C1 segment of cervical spinal cord (tissue), 14 donors: Measurements from ENCODE around the gene FAM210B.
"Not testable (repeated sequence)": the region's sequence is repeated elsewhere in the genome, so short reads cannot be mapped to it uniquely, and the experiment has no call there.

Source experiments
- DNase-seq, 14 donors: peaks; one replicate each; lab custom pipeline; 2025; lab: John Stamatoyannopoulos, UW

The FAM210B gene

DNA sequence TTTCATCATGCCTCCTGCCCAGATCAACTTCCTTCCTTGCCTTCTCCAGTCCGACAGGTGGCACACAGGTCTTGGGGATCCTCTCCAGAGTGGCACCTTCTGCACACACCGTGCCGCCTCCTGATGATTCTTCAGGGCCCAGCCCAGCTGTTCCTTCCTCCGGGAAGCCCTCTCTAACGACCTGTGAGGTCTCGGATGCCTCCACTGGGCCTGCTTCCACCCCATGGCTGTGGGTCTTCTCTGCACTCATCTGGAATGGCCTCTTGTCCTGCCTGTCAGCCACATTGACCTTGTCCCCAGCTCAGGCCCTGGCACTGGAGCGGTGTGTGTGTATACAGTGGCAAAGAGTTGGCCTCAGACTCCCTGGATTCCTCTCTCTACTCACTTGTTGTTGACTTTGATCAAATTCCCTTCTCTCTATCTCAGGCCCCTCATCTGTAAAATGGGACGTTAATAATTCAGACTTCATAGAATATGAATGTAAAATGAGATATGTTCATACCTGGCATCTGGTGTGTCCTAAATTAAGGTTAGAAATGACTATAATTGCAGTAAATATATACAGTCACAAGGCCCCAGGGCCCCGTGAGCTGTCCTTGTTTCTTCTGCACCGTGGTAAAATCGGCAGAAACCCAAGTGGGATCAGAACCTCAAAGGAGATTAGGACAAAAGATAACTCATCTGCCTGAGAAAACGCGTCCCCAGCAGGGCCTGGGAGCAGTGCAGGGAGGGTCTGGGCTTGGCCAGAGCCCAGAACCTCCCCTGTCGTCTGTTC is 1.5 kb downstream of the FAM210B start:
- DNase-seq, result peak in 1 of 14 donors; percentile 36

DNA sequence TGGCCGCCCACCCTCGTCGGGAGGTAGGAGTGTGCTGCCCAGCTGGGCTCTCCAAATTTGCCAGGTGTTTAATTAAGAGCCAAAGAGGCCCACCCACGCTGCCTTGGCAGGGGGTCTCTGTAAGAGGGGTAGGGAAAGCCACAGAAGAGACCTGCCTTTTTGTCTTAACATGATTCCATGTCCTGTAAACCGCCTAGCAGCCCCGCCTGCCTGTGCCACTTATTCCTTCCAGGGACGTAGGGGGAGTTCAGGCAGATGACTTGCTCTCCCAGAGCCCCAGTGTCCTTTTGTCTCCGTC is 2.1 kb downstream of the FAM210B start:
- no peak for DNase-seq

DNA sequence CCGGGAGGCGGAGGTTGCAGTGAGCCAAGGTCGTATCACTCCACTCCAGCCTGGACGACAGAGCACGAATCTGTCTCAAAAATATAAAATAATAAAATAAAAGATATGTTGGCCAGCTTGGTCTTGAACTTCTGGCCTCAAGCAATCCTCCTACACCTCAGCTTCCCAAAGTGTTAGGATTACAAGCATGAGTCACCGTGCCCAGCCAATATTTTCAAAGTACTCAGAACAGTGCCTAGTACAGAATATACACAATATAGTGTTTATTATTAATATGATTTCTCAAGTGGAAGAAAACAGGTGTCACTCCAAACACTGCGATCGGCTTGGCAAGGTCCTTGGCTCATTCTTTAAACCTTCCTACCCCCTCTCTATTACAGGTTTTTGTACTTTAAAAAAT is 3.1 kb downstream of the FAM210B start:
- no peak for DNase-seq

DNA sequence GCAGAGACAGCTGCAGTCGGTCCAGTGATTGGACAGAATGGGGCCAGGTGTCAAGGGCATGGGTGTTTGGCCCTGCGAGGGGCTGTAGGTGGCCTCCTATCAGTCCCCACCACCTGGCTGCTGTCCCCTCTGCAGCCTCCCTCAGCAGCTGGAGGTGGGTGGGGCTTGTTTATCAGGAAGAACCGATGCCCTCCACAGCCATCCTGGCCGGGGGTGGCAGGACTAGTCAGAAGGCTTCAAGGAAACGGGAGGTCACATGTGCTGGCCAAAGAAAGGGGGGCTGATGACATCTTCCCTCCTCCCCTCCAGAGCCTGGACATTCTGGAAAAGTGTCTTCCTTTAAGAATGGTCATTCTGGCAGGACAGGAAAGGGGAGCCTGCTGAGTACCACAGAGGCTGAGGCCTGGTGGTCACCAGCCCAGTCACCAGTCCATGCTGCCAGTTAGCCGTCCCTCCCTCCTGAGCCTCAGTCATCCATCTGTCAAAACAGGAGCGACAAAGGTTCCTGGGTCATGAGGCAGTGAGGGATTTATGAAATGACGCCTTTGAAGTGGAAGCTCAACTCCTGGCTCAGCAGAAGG is 4.1 kb downstream of the FAM210B start:
- DNase-seq, result no peak

DNA sequence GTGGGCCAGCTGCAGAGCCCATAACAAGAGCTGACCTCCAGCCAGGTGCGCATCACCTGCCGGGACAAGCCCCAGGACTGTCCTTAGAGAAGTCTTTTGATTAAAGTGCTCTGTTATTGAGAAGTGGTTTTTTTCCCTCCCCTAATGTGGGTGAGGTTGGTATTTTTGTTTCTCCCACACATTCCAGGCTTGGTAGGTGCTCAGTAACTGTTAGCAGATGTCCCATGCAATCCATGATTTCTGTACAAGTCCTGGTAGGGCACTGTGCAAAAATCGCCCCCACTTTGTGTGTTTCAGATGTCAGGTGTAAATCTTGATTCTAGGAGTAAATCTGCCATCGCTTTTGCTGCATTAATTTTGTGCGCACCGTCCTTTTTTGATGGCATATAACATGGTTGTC is 4.7 kb downstream of the FAM210B start:
- DNase-seq, result no peak

DNA sequence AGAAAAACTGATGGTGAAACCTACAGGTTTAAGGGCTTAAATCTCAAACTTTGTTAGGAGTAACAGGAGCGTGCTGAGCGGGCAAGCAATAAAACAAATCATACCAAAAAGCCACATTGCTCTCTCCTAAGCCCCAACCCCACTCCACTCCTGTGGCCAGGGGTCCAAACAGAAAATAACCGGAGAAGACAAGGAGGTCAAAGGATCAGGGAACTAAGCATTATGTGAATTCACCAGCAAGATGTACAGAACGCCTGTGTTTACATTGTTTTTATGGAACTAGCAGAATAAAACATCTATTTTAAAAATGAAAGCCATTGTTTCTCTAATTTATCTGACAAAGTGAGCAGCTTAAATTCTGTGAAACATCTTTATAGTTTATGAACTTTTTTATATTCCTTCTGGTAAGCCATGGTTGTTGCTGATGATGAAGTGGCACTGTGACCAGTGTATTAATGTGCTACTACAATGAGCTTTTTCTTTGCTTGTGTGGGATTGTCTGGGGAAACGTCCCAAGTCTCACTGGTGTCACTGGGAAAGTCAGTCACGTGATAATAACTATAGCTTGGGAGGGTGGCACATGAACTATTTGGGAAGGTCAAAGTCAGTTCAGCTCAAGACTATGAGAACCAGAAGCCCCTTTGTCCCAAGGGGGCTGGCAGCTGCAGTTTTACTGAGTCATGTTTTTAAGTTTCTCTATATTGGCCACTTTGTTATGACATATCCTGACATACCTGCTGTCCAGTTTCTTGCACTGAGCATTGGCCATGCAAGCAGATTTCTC is 9.8 kb downstream of the FAM210B start:
- peak in 9 of 14 donors; percentile 3 to 37 (median 15) for DNase-seq

DNA sequence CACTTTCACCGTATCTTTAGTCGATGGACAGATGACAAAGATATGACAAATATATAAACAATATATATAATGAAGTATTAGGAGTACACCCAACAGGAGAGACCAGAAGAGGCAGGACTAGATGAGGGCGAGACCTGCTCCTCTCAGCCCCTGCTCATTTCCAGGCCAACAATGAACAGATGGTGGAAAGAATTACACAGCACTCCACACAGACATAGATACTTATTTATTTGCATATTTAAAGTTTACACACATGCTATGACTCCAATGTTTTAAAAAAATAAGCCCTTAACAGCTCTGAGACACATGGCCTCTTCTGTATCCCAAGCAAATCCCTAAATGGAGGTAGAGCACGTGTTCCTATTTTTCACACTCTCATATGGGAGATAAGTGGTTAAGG is 10.4 kb downstream of the FAM210B start:
- DNase-seq, result no peak

DNA sequence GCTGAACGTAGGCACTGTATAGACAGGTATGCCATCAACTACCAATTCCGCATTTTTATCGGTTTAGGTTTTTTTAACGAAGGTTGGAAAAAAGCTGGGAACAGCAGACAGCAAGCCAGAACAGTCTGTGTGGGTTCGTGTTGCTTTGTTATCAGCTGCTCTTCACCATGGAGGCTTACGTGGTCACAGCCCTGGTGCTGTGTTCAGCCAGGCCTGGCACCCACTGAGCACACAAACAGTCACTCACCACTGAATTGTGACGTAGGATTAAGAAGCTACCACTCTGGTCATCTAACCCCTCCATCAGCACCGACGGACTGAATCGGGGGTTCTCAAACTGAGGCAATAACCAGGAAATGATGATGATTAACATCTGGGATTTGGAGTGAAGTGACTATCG is 13.2 kb downstream of the FAM210B start:
- no peak for DNase-seq

DNA sequence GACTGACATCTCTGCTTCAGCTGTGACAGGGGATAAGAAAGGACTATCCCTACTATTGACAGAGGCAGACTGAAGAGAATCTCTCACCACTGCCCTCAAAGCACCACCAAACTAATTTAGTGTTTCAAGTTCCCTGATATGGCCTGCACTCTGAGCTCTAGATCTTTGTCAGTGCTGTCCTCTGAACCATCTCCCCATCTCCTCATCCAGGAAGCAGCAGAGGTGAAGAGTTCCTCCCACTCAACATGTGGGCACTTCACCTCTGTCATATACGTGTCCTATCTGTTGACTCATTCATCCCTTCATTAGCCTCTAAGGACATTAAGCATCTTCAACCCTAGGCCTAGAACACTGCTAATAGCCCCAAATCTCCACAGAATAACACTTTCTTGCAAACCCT is 14.1 kb downstream of the FAM210B start:
- DNase-seq, result no peak

DNA sequence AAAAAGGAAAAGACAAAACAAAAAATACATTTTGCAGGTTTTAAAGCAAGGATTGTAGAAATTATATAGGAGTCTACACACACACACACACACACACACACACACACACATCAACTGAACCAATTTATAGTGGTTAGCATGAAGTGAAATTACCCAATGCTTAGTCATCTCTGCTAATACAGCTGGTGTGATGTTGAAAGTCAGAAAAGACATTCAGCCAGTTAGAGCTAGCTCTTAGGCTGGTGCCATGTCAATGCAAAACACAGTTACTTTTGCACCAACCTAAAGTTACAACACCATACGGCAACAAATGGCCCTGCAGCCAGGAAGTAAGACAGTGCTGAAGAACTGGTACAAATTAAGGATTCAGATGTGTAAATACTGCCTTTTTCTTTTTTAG is 15.2 kb downstream of the FAM210B start:
- no peak for DNase-seq

DNA sequence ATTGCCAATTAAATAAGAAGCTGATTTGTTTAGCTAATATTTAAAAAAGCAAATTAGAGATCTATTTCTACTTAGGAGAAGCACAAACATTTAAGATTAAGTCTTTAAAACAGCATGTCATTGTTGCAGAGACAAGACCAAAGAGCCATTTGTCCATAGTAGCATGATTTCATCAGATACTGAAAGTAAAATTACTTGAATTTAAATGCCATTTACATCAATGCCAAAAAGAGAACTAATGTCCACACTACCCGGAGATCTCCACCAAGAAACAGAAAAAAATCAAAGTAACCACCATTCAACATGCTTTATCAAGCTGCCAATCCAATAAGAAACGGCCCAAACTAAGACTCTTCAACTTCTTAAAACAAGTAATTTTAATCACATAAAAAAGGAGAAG is 17.6 kb downstream of the FAM210B start:
- DNase-seq, result no peak

DNA sequence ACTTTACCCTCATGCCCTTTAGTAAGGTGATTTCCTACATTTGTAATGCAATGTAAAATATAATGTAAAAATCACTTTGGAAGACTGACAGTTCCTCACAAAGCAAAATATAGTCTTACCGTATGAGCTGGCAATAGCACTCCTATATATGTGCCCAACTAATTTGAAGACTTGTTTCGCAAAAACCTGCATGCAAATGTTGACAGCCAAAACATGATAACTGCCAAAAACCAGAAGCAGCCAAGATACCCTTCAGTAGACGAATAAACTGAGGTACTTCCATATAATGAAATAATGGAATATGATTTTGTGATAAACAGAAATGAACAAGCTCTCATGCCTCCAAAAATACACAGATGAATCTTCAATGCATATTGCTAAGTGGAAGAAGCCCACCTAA is 19.6 kb downstream of the FAM210B start:
- DNase-seq, result no peak

DNA sequence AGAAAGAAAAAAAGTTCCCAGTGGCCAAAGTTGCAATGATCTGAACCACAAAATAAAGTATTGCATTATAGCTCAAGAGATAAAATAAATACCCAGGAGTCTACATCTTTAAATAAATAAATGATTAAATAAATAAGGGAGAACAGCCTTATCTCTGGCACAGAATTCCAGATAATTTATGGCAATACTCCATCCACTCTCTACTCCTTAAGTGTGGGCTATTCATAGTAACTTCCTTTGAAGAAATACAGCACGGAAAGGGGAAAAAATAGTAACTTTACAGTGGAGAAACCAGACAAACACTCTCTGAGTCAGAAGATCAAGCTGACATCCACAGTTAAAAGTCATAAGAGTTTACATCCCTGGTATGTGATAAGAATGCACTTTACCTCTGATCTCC is 21.6 kb downstream of the FAM210B start:
- no peak for DNase-seq

DNA sequence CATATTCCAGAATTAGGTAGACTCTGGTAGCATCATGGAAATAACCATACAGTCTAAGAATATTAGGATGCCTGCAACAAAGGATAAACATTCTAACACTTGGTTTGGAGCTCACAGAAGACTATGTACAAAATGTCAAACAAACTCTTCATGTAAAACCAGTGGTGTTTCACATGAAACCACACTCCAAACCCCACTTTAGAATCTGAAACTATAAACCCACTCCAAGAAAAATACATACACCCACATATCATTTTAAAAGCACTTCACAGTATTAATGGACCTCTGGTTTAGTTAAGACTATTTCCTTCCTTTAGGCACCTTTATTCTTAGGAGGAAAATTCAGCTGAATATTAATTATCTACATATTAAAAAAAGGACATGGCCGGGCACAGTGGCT is 22.7 kb downstream of the FAM210B start:
- no peak for DNase-seq

DNA sequence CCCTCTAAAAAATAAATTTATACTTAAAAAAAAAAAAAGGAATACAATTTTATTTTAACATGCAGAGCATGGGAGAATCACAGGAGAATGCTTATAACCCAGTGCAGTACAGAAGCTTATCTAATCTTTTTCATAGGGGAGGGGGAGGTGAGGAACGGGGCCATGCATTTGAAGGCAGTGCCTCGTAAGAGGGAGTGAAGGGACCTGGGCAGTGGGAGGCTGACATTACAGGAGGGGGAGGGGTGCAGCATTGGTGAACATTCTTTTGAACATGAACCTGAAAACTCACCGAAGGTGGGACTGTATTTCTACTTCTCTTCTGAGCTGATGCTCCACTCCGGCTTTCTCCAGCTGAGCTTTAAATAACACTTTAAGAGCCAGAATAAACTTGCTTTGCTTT is 23.9 kb downstream of the FAM210B start:
- no peak for DNase-seq

DNA sequence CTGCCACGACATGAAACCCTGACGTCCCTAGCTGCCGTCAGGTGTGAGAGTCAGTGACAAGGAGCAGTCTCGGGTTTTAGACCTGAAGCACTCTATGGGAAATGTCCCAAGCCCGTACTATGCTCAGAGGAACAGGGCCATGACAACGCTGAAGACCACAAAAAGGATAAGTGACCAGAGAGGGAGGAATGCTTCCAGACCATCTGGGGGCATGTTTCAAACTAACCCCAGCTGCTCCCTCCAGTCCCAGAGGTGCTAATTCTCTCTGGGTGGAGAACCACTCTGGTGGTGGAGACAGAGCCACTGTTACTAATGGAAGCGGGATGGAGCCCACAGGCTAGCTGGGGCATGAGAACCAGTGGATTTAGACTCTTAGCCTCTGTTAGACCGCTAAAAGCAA is 24.6 kb downstream of the FAM210B start:
- no peak for DNase-seq

DNA sequence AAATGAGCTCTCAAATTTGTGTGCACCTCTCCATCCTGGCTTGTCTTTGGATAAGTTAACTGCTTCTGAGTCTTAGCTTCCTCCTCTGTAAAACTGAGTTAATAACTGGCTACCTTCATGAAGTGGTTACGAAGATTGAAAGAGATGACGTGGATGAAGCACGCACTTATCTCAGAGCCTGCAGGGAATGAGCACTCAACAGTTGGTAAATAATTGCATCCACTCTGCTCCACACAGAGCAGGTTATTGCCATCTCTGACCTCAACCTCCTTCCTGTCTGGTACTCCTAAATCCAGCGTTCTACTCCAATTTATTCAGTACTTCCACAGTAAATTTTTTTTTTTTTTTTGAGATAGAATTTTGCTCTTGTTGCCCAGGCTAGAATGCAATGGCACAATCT is 26.4 kb downstream of the FAM210B start:
- DNase-seq, result no peak

DNA sequence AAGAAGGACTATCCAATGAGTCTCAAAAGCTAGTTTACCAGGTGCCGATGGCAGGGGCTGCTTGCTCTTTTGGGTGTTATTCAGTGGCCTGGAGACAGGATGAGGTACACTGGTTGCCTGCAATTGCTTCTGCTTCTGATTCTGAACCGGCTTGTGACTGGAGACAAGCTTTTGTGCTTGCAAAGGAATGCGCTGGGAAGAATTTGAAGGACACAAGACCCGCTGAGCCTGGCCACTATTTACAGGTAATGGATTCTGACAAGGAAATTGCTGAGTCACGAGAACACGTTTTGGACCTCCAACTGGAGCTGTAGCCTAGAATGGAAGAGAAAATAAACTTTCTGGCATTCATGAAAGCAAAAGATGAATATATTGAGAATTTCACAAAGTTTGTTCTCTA is 27.4 kb downstream of the FAM210B start:
- DNase-seq, result no peak

DNA sequence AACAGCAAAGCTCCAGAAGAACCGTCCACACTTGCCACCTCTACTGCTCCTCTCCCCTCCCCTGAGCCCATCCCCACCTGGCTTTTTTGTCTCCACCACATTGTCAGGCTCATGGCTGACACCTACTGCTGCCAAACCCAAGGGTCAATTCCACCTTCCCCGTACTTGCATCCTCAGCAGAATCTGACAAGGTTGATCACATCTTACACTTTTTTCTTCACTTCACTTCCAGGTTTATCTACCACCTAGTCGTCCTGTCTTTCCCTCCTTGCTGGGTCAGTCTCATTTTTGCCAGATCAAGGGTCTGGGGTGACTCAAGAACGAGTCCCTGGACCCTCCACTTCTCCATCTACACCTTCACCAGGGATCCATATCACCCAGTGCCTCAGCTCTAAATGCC is 30.1 kb downstream of the FAM210B start:
- DNase-seq, result no peak

DNA sequence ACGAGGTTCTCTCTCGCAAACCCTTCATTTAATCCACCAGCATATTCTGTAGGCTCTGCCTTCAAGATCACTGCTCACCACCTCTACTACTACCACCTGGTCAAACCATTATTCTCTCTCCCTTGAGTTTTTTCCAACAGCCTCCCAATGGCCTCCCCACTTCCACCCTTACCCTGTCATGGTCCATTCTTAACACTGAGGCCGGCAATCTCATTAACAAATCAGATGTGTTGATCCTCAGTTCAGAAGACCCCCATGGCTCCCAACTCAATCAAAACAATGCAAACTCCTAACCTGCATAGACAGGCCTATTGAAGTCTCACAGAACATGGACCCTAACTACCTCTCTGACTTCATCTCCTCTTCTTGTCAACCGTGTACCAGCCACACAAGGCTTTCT is 31.0 kb downstream of the FAM210B start:
- DNase-seq, result no peak

DNA sequence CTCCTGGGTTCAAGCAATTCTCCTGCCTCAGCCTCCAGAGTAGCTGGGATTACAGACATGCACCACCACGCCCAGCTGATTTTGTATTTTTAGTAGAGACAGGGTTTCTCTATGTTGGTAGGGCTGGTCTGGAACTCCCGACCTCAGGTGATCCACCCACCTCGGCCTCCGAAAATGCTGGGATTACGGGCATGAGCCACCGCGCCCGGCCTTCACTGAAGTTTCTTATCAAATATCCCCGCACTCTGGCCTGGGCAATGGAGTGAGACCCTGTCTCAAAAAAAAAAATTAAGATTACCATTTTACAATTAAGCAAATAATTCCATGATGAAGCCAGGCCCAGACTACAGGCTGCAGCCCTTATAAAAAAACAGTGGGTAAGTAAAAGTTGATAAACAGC is 31.6 kb downstream of the FAM210B start:
- not testable (repeated sequence) for DNase-seq

DNA sequence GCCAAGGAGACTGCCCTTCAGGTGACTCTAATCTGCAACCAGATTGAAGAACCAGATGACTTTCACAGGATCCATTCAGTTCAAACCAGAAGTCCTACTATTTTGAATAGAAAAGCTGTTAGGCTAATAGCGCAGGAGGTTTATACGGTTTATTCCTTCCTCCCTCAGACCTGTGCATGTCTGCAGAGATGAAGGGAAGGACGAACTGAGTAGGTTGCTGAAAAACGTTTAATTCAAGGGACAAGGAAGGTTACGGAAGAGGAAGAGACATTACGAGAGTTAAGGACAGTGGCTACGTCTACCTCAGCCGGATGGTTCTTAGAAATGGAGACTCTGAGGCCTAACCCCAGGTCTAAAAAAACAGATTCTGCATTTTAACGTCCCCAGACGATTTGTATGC is 32.3 kb downstream of the FAM210B start:
- DNase-seq, result no peak

DNA sequence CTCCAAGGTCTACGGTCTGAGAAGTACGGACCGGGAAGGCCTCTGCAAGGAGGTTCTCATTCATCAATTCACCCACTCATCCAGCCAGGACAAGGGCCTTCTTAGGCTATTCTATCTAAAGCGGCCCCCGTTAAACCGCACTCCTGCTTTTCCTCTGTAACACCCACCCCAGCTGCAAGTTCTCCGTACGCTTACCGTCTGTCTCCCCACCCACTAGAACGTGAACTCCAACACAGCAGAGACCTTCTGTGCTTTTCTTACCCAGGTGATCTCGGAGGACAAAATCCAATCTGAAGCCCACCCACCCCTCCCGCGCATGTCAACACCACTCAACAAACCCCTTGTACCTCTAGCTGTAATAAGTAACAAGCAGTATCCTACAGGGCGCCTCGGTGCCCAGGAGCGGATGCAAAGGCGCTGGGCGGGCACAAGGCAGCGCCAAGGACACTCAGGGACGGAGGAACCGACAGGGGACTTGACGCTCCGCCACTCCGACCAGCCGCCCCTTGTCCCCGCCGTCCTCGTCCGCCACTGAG is 32.9 kb downstream of the FAM210B start:
- no peak for DNase-seq
